Caco-2 (cell line): ENCODE results near the gene MYB. TPM values are rescaled to one million over a fixed set of nuclear protein-coding genes. Genes with fewer than 3 reads are reported as not detected.

Source experiments
- BruUV-seq: library from RNA; stranded (reverse); fragments of 400-500 nt; replicated peaks from 2 replicates; lab custom pipeline; 2021; lab: Mats Ljungman, UMichigan
- CTCF ChIA-PET: fragments of 300-600 bp; sonication (Branson Sonifier 250); formaldehyde crosslinking; loops from one replicate; lab custom pipeline; 2022; ENCODE audit warnings: antibody characterized with exemption; lab: Charles Lee
- POLR2A ChIA-PET: fragments of 300-600 bp; sonication (Branson Sonifier 250); formaldehyde crosslinking; loops from one replicate; lab custom pipeline; 2022; ENCODE audit warnings: antibody characterized with exemption; lab: Charles Lee
- DNase-seq, 2 experiments: peaks; one replicate each; pipeline versions ENCODE4 v3.0.0 to v3.0.0-alpha.2; 2020 to 2022
- H3K27me3 ChIP-seq: replicated peaks from 2 replicates; pipeline ENCODE4 v1.6.0; 2011; ENCODE audit warnings: low read length; ENCODE audit not compliant: control insufficient read depth, insufficient read depth
- H3K36me3 ChIP-seq: 2 replicates; pipeline ENCODE4 v1.5.1; 2011; ENCODE audit warnings: low read length; ENCODE audit not compliant: control insufficient read depth, insufficient read depth
- H3K4me1 ChIP-seq: fragments of 250-450 bp; sonication (Bioruptor Pico); 2 replicates; pipeline ENCODE4 v1.5.1; 2020; ENCODE audit warnings: mild to moderate bottlenecking
- H3K4me3 ChIP-seq: 2 replicates; pipeline ENCODE4 v1.5.1; 2011; ENCODE audit warnings: low read depth, mild to moderate bottlenecking, control low read depth, low read length
- H3K9me3 ChIP-seq: fragments of 250-450 bp; sonication (Bioruptor Pico); 2 replicates; pipeline ENCODE4 v1.5.1; 2020; ENCODE audit warnings: mild to moderate bottlenecking, moderate library complexity
- H3K27ac Mint-ChIP-seq: one replicate; pipeline ENCODE4 v1.8.0; 2022; ENCODE audit warnings: mixed read lengths; ENCODE audit not compliant: unreplicated experiment
- H3K27me3 Mint-ChIP-seq: one replicate; pipeline ENCODE4 v1.8.0; 2022; ENCODE audit warnings: mixed read lengths; ENCODE audit not compliant: insufficient read depth, unreplicated experiment
- H3K36me3 Mint-ChIP-seq: one replicate; pipeline ENCODE4 v1.8.0; 2022; ENCODE audit warnings: mild to moderate bottlenecking, mixed read lengths; ENCODE audit not compliant: insufficient read depth, unreplicated experiment
- H3K4me1 Mint-ChIP-seq: one replicate; pipeline ENCODE4 v1.8.0; 2022; ENCODE audit warnings: low read depth, mixed read lengths; ENCODE audit not compliant: unreplicated experiment
- H3K4me3 Mint-ChIP-seq: one replicate; pipeline ENCODE4 v1.8.0; 2022; ENCODE audit warnings: mild to moderate bottlenecking, moderate library complexity, mixed read lengths; ENCODE audit not compliant: unreplicated experiment
- H3K9me3 Mint-ChIP-seq: one replicate; pipeline ENCODE4 v1.8.0; 2022; ENCODE audit warnings: mixed read lengths; ENCODE audit not compliant: unreplicated experiment
- CTCF ChIP-seq, 2 experiments: fragments of 200-600 bp in 1 of 2; IDR thresholded peaks; 1 replicate in 1 of 2; 2 replicates in 1 of 2; pipeline versions ENCODE4 v1.5.1 to v1.8.0; 2011 to 2022; ENCODE audit warnings: antibody characterized with exemption in 1 of 2, control low read depth in 1 of 2, inconsistent platforms in 1 of 2, low read depth in 1 of 2, low read length in 1 of 2, mild to moderate bottlenecking in 1 of 2, moderate library complexity in 1 of 2; ENCODE audit not compliant: insufficient read depth in 1 of 2, severe bottlenecking in 1 of 2, unreplicated experiment in 1 of 2
- intact Hi-C: fragments of 100-400 bp; cut with micrococcal nuclease; formaldehyde crosslinking; loops from one replicate; pipeline ENCODE4 v1.10.0; 2022; ENCODE audit not compliant: unreplicated experiment
- total RNA-seq: library from RNA; stranded (reverse); gene quantifications from 2 replicates; pipeline ENCODE4 v1.2.3, GENCODE V29; 2022

MYB gene
- total RNA-seq, 1 experiment from 2014 or later, result 2.7 TPM

GRCh38 chr6:135250234-135250633, 69.1 kb downstream of the MYB start:
- H3K36me3 Mint-ChIP-seq, result no peaks in the 10 kb centered on the region
- peaks cover 8% of the 10 kb centered on the region for H3K4me1 Mint-ChIP-seq
- no peak for TF ChIP-seq CTCF (IDR thresholded peaks at IDR 0.05; ENCODE audit: insufficient read depth in 1 of 2, low read depth in 1 of 2, low read length in 1 of 2, severe bottlenecking in 1 of 2, unreplicated experiment in 1 of 2)
- H3K27ac Mint-ChIP-seq, result no peak overlapping the region
- Histone ChIP-seq H3K9me3 (no peaks in the 10 kb centered on the region), H3K4me1 (no peaks in the 10 kb centered on the region), H3K4me3 (no peak overlapping the region), H3K36me3 (no peaks in the 10 kb centered on the region), H3K27me3 (no peaks in the 10 kb centered on the region)
- no TSS peak for BruUV-seq
- no peaks in the 10 kb centered on the region for H3K27me3 Mint-ChIP-seq
- intact Hi-C loops, result no loop called here
- DNase-seq, result no peak
- H3K4me3 Mint-ChIP-seq, result no peak overlapping the region
- ChIA-PET POLR2A (no interaction called here), CTCF (no interaction called here)
- peaks cover 2% of the 10 kb centered on the region for H3K9me3 Mint-ChIP-seq

- no peak overlapping the region for H3K27ac Mint-ChIP-seq
- no peak for DNase-seq
- H3K27me3 Mint-ChIP-seq, result peaks cover 4% of the 10 kb centered on the region
- H3K36me3 Mint-ChIP-seq, result no peaks in the 10 kb centered on the region
- H3K36me3 ChIP-seq, result no peaks in the 10 kb centered on the region
- TF ChIP-seq CTCF (IDR thresholded peaks at IDR 0.05; ENCODE audit: insufficient read depth in 1 of 2, low read depth in 1 of 2, low read length in 1 of 2, severe bottlenecking in 1 of 2, unreplicated experiment in 1 of 2), result no peak
- H3K27me3 ChIP-seq, result no peaks in the 10 kb centered on the region
- H3K4me1 Mint-ChIP-seq, result peaks cover 13% of the 10 kb centered on the region
- no peaks in the 10 kb centered on the region for H3K9me3 ChIP-seq
- BruUV-seq, result no TSS peak
- H3K4me1 ChIP-seq, result no peaks in the 10 kb centered on the region
- H3K9me3 Mint-ChIP-seq, result peaks cover 9% of the 10 kb centered on the region
- H3K4me3 ChIP-seq, result no peak overlapping the region
- ChIA-PET POLR2A (no interaction called here), CTCF (interaction anchor here (1.0 kb wide), 1 partner anchor 14 kb away, joined by 6 read pairs; no protein-coding TSS in a partner anchor)
- intact Hi-C loops, result no loop called here
- no peak overlapping the region for H3K4me3 Mint-ChIP-seq
These were observed 69.8 kb downstream of the MYB start for GRCh38 chr6:135250751-135251497.

- Histone ChIP-seq H3K9me3 (no peaks in the 10 kb centered on the region), H3K27me3 (no peaks in the 10 kb centered on the region), H3K4me1 (no peaks in the 10 kb centered on the region), H3K36me3 (no peaks in the 10 kb centered on the region), H3K4me3 (no peak overlapping the region)
- CTCF ChIA-PET, result interaction anchor here (1.0 kb wide), 1 partner anchor 13 kb away, joined by 6 read pairs; no protein-coding TSS in a partner anchor
- Mint-ChIP-seq H3K36me3 (no peaks in the 10 kb centered on the region), H3K27me3 (peaks cover 4% of the 10 kb centered on the region), H3K9me3 (peaks cover 10% of the 10 kb centered on the region), H3K4me1 (peaks cover 13% of the 10 kb centered on the region), H3K27ac (no peak overlapping the region), H3K4me3 (no peak overlapping the region)
- POLR2A ChIA-PET, result no interaction called here
- intact Hi-C loops, result no loop called here
- no peak for DNase-seq
- no peak for TF ChIP-seq CTCF (IDR thresholded peaks at IDR 0.05; ENCODE audit: insufficient read depth in 1 of 2, low read depth in 1 of 2, low read length in 1 of 2, severe bottlenecking in 1 of 2, unreplicated experiment in 1 of 2)
- no TSS peak for BruUV-seq
These were observed 70.7 kb downstream of the MYB start for GRCh38 chr6:135251498-135252441.
